ENCODE data around the gene UBE2D3.

- TF ChIP-seq, protein P1, sequence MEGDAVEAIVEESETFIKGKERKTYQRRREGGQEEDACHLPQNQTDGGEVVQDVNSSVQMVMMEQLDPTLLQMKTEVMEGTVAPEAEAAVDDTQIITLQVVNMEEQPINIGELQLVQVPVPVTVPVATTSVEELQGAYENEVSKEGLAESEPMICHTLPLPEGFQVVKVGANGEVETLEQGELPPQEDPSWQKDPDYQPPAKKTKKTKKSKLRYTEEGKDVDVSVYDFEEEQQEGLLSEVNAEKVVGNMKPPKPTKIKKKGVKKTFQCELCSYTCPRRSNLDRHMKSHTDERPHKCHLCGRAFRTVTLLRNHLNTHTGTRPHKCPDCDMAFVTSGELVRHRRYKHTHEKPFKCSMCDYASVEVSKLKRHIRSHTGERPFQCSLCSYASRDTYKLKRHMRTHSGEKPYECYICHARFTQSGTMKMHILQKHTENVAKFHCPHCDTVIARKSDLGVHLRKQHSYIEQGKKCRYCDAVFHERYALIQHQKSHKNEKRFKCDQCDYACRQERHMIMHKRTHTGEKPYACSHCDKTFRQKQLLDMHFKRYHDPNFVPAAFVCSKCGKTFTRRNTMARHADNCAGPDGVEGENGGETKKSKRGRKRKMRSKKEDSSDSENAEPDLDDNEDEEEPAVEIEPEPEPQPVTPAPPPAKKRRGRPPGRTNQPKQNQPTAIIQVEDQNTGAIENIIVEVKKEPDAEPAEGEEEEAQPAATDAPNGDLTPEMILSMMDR (IDR thresholded peaks at IDR 0.05), result no peak
- TF ChIP-seq POLR2A (IDR thresholded peaks at IDR 0.05), result no peak
These were observed 73.3 kb downstream of the UBE2D3 start for GRCh38 chr4:102754044-102754443.
